Keratinocyte (primary cell): ENCODE results near the gene GTF3C5.

Experiments
- EZH2 ChIP-seq: IDR thresholded peaks from one replicate; pipeline ENCODE4 v1.6.1; 2012; ENCODE audit warnings: inconsistent platforms, mild to moderate bottlenecking, low read length, moderate library complexity
- TF ChIP-seq, protein P1 (sequence below), 3 experiments: IDR thresholded peaks in 1 of 3; conservative IDR thresholded peaks in 1 of 3; optimal IDR thresholded peaks in 1 of 3; 2 replicates in 2 of 3; 3 replicates in 1 of 3; pipeline versions ENCODE3 to v1.5.1; 2011; ENCODE audit warnings: low read length in 3 of 3, mild to moderate bottlenecking in 3 of 3, moderate library complexity in 2 of 3, control low read depth in 1 of 3, inconsistent platforms in 1 of 3; ENCODE audit not compliant: insufficient read depth in 2 of 3; ENCODE audit errors: extremely low read depth in 1 of 3

- TF ChIP-seq, protein P1, sequence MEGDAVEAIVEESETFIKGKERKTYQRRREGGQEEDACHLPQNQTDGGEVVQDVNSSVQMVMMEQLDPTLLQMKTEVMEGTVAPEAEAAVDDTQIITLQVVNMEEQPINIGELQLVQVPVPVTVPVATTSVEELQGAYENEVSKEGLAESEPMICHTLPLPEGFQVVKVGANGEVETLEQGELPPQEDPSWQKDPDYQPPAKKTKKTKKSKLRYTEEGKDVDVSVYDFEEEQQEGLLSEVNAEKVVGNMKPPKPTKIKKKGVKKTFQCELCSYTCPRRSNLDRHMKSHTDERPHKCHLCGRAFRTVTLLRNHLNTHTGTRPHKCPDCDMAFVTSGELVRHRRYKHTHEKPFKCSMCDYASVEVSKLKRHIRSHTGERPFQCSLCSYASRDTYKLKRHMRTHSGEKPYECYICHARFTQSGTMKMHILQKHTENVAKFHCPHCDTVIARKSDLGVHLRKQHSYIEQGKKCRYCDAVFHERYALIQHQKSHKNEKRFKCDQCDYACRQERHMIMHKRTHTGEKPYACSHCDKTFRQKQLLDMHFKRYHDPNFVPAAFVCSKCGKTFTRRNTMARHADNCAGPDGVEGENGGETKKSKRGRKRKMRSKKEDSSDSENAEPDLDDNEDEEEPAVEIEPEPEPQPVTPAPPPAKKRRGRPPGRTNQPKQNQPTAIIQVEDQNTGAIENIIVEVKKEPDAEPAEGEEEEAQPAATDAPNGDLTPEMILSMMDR (optimal IDR thresholded peaks at IDR 0.05 in 1 of 3, IDR thresholded peaks at IDR 0.05 in 1 of 3, conservative IDR thresholded peaks at IDR 0.05 in 1 of 3; ENCODE audit: extremely low read depth in 1 of 3, insufficient read depth in 2 of 3, low read length in 3 of 3), result no peak
- TF ChIP-seq EZH2, result no peak
These were observed 14.3 kb downstream of the GTF3C5 start for GRCh38 chr9:133045132-133045531.
